SIG-M5 (cell line): ENCODE measurements around the gene HDDC2.

Experiments
- DNase-seq: peaks from one replicate; lab custom pipeline; 2025; lab: John Stamatoyannopoulos, UW

Gene HDDC2

GRCh38 chr6:125233202-125233601 is 68.6 kb downstream of the HDDC2 start:
- no peak for DNase-seq

- DNase-seq: no peak
Observed at GRCh38 chr6:125232466-125232865, 69.3 kb downstream of the HDDC2 start.

- DNase-seq: no peak
Observed at GRCh38 chr6:125231574-125232343, 70.0 kb downstream of the HDDC2 start.

- no peak for DNase-seq
Observed at GRCh38 chr6:125231133-125231532, 70.6 kb downstream of the HDDC2 start.

GRCh38 chr6:125230674-125231073 is 71.1 kb downstream of the HDDC2 start:
- DNase-seq: no peak

- DNase-seq: no peak
Observed at GRCh38 chr6:125228981-125229479, 72.7 kb downstream of the HDDC2 start.

- no peak for DNase-seq
Observed at GRCh38 chr6:125227244-125227643, 74.5 kb downstream of the HDDC2 start.
